DMS53 treated with DMSO at 0.1 percent for 48 hours (cell line): ENCODE measurements around the gene CFAP157.

Source experiments
- DNase-seq: peaks from one replicate; lab custom pipeline; 2025; ENCODE audit not compliant: unreplicated experiment; lab: John Stamatoyannopoulos, UW

Gene CFAP157

DNA sequence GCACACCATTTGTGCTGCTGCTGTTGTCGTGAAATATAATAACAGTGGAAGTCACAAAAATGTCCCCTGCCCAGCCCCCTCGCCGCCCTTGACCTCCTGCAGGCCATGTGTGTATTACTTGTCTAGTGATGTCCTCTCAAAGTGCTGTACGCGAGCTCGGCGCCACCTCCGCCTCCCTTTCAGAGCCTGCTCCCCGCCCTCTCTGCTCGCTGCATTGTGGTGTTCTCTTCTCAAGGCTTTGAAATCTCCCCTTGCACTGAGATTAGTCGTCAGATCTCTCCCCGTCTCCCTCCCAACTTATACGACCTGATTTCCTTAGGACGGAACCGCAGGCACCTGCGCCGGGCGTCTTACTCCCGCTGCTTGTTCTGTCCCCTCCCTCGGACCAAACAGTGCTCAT lies 14.7 kb upstream of the CFAP157 start:
- DNase-seq = no peak

DNA sequence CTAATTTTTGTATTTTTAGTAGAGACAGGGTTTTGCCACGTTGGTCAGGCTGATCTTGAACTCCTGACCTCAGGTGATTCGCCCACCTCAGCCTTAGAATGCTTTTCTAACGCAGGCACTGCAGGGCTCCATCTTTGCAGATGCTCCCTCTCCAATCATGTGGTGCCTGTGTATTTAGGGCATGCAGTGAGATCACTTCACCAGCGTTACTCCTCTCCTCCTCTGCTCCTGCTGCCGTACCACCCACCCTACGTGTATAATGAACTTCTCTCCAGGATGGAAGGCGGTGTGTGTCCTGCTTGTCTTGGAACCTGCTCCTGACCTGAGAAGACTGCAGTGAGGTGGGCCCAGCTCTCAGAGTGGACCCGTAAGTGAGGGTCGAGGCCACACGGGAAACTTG lies 13.6 kb upstream of the CFAP157 start:
- DNase-seq = no peak

DNA sequence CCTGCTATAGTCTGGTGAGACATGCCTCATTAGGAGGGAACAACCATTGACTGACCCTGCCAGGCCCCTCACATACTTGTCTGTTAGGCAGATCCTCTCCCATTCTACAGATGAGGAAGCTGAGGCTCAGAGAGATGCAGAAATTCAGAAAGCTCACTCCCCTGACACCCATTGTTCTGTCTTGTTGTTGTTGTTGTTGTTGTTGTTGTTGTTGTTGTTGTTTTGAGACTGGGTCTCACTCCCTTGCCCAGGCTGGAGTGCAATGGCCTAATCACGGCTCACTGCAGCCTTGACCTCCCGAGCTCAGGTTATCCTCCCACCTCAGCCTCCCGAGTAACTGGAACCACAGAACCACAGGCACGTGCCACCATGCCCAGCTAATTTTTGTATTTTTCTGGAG lies 13.1 kb upstream of the CFAP157 start:
- DNase-seq = no peak

DNA sequence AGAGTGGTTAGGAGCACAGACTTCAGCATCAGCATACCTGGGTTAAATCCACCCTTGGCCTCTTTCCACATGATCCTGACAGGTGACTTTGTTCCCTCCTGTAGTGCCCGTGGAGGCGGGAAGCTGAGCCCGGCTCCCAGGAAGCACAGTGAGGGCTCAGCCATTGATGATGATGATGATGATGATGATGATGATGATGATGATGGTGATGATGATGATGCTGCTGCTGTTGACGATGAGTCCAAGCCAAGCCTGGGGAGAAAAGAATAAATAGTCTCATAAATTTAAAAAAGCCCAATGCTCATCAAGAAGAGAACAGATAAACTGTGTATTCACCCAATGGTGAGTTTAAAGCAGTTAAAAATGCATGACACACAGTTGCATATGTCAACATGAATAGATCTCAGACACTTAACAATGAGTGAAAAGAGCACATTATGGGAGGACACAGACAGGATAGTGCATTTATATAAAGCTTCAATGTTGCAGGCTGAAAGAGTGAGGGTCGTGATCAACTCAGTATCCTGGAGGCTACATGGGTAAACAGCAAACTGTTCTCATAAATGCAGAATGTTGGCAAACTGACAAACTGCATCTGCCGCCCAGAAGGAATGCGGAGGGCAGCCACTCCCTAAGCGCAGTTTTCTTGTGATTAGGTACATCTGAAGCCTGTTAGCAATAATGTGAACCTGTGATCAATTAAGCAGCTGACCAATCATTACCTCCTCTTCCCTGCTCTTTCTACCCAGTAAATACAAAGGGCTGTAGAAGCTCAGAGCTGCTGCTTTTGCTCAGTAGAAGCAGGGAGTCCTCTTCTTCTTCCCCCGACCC lies 11.7 kb upstream of the CFAP157 start:
- no peak for DNase-seq

DNA sequence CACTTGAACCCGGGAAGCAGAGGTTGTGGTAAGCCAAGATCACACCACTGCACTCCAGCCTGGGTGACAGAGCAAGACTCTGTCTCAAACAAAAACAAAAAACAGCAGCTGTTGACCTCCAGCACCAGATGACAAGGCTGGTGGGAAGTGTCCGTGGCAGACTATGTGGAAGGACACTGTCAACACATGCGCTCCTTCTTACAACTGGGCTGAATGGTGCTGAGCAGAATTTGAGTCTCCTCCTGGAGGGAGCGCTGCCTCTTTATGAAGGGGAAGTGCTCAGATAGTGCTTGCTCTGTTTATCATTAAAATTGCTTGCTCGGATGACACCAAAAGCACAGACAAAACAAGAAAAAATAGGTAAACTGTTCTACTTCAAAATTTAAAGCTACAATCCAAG lies 9.2 kb upstream of the CFAP157 start:
- no peak for DNase-seq

DNA sequence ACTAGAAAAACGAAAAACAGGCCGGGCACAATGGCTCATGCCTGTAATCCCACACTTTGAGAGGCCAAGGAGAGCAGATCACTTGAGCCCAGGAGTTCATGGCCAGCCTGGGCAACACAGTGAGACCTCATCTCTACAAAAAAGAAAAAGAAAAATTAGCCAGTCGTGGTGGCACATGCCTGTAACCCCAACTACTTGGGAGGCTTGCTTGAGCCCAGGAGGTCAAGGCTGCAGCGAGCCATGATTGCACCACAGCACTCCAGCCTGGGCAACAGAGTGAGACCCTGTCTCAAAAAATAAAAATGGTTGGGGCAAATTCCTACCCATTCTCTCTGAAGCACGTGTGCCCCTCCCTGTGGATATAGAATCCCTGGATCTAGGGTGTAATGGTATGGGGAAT lies 8.4 kb upstream of the CFAP157 start:
- no peak for DNase-seq

DNA sequence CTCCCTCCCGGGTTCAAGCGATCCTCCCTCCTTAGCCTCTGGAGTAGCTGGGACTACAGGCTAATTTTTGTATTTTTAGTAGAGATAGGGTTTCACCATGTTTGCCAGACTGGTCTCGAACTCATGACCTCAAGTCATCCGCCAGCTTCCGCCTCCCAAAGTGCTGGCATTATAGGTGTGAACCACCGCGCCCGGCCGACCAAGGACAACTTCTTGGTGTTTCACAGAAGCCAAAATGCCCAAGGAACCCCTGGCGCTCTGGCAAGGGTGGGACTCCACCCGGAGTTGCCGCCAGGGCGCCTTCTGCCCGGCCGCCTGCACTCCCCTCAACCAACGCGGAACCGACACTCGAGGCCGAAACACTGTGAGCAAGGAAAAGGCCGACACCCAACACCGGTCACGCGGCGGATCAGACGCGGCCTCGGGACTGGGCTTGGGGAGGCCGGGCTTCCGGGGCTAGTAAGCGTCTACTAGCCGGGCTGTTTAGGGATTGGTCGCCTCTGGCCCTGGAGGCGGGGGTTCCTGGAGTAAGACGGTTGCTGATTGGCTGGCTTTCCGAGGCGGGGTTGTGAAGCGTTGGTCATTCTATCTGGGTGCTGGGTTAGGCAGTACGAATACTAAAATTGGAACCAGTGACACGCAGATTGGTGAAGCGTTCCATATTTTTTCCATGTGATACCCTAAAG lies 7.7 kb upstream of the CFAP157 start:
- DNase-seq = peak; percentile 96

DNA sequence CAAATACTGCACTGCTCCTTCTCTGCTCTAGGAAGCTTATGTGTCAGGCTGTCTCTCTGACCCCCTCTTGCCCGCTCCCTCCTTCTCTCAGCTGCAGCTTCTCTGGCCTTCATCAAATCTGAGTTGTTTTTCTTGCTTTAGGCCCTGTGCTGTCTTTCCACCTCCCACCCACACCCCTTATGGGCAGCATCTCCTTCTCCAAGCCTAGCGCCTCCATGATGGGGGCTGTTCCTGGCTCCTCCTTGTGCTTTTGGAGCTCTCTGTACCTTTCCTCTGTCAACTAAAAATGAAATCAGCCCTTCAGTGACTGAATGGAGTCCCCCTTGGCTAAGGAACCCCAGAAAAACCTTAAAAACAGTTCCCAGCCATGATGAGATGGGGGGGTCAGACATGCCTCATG lies 6.6 kb upstream of the CFAP157 start:
- no peak for DNase-seq

DNA sequence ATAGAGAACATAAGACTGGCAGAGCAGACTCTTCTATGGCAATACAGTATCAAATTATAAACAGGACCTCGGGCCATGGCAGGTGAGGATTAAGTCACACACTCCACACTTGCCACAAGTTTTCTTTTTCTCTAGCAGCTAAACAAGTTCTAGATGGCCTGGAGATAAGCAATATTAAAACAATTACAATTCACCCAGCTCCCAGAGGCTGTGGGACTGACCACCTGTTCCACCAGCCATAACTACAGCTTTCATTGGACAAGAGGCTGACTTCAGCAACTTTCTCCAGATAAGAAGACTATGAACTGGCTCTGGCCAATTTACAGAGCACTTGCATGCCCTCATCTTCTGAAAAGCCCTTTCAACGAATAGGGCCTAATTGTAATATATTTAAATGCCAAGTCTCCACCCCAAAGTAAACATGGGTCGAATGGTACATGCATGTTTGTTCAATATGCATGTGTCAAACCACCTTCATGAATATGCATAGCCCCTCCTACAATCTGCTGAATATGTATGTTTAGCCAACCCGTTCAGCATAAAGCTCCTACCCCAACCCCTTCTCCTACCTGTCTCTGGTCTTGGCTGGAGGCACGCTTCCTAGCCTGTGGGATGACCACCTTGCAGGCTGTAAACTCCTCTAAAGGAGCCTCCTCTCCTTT lies 6.1 kb upstream of the CFAP157 start:
- DNase-seq = no peak

DNA sequence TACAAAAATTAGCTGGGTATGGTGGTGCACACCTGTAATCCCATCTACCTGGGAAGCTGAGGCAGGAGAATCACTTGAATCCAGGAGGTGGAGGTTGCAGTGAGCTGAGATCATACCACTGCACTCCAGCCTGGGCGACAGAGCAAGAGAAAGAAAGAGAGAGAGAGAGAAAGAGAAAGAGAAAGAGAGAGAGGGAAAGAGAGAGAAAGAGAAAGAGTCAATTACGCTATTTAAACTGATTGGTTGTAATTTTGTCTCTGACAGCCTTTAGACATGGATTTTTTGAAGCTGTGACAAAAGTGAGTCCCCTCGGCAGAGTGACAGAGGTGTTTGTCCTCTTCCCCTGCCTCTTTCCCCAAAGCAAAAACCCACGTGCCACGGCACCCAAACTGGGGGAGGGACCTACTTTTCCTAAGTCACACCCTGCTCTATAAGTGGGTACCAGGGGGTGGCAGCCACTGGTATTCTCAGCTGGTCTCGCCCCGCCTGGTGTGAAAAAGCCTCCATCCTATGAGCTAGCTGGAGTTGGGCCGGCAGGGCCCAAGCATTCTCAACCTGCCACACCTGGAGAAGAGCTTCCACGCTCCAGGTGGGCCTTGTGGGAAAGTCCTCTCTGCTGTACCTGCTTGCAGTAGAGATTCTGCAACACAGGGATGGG lies 3.4 kb upstream of the CFAP157 start:
- DNase-seq = no peak

DNA sequence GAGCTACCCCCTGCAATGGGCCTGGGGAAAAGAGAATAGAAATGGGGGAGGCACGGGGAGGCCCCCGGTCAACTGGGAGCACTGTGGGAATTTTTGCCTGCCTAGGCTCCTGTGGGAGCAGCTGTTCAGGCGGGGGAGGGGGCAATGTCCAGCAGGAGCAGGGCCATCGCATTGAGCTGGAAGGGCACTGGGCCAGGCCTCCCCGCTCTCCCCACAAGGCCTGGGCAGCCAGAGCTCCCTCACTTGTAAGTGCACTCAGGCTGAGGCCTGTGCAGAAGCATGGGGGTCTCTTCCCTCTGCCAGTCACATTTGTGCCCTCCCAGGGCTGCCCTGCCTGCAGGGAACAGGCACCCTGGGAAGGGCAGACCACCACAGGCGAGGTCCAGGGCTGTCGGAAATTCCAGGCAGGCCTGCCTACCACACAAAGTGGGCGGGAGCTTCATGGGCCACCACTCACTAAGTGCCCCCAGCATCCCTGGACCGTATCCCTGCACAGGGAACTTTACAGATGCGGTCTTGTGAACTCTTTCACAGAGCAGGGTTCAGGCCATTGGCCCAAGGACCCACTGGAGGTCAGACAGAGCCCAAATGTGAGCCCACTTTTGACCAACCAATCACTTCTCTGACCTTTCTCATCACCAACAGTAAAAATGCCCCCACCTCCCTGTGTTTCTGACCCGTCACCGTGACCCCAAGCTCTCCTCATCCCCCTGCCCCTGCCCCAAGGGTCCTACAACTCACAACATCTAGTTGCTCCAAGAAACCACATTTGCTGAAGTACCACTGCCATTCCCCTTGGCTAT lies 1.0 kb upstream of the CFAP157 start:
- DNase-seq = no peak

DNA sequence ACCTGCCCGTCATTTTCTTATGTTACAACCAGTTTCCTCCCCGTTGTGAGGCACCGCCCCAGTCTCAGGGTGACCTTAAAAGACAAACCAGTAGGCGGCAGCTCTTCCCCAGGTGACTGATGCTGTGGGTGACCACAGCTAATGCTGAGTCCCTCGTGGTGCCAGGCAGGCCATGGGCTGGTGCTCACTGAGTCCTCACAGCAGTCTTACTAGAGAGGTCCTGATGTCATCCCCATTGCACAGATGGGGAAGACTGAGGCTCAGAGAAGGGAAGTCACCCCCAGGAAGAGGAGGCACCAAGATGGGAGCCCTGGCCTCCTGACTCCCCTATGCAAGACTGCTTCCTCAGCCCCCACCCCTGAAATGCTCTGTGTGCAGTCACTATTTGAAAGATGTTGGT lies 978 bp downstream of the CFAP157 start:
- peak; percentile 41 for DNase-seq

DNA sequence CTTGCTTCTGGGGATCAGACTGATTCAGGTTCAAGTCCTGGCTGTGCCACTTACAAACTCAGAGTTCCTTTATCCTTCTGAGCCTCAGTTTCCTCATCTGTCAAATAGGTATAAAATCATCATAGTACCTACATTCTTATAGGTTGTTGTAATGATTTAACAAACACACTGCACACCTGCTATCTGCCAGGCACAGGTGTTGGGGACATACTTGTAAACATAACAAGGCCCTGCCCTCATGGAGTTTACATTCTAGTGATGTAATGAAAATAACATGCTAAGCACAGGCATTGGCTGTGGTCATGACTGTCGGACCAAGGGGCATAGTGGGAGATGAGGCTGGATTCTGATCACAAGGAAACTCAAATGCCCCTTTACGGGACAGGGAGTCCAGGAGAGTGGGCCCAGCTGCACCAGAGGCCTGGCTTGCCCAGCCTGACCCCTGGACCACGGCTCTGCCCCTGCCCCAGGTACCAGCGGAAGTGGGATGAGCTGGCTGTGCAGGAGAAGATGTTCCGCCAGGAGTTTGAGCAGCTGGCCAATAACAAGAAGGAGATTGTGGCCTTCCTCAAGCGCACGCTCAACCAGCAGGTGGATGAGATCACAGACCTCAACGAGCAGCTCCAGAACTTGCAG lies 2.3 kb downstream of the CFAP157 start:
- DNase-seq = no peak

DNA sequence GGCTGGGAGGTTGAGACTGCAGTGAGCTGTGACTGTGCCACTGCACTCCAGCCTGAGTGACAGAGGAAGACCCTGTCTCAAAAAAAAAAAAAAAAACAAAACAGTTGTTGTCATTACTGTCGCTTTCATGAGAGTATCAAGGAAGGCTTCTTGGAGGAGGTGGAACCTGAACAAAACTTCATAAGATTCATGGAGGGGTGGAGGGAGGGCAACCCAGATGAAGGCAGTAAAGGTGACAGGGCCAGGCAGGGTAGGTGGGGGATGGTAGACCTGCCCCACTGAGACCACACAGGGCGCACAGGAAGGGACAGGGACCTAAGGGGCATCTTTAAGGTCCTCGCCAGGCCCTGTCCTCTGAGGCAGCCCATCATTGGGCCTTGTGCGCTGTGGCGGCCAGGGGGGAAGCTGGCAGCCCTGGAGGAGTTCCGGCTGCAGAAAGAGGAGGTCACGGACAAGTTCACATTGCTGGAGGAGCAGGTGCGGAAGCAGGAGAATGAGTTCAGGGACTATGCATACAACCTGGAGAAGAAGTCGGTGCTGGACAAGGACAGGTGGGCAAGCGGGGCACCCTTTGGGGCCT lies 3.5 kb downstream of the CFAP157 start:
- DNase-seq = no peak

DNA sequence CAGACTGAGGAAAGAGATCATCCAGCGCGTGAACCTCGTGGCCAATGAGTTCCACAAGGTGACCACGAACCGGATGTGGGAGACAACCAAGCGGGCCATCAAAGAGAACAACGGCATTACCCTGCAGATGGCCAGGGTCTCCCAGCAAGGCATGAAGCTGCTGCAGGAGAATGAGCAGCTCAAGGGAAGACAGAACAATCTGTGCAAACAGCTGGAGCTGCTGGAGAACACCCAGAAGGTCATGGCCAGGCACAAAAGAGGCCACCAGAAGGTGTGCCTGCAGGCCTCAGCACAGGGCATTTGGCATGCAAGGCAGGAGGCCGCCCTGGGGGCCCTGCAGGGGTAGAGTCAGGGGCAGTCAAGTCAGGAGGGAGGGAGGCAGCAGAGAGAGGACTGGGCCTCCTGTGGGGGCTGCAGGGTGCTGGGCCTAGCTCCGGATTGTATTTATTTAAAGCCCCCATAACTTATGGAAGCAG lies 4.5 kb downstream of the CFAP157 start:
- DNase-seq = no peak

DNA sequence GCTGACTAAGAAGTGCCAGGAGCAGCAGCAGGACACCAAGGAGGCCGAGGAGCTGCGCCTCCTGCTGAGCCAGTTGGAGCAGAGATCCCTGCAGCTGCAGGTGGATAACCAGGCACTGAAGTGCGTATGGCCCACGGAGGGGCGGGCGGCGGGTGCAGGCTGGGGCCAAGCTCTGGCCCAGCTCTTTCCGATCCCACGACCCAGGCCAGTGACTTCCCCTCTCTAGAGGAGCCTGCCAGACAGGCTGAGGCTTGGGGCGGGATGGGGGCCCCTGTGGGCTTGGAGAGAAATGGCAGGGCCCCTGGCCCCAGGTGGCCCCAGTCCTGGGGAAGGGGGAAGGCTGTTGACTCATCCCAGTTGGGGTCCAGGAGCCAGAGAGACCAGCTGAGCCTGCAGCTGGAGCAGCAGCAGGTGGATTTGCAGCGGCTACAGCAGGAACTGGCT lies 5.1 kb downstream of the CFAP157 start:
- no peak for DNase-seq

DNA sequence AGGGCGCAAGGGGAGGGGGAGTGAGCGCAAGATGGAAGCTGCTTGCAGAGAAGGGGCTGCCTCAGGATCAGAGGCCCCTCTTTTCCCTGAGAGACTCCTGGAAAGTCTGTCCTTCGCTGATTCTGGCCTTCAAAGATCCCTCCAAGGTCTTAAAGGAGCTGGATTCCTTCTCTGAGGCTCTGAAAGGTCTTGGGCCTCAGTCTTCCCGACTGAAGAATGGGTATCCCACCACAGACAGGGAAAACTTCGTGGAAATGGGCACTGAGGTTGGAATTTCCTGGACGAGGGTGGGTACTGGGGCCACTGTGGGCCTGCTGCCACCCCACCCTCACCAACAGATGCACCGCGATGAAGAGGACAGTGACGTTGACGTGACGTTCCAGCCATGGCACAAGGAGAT lies 5.6 kb downstream of the CFAP157 start:
- no peak for DNase-seq

DNA sequence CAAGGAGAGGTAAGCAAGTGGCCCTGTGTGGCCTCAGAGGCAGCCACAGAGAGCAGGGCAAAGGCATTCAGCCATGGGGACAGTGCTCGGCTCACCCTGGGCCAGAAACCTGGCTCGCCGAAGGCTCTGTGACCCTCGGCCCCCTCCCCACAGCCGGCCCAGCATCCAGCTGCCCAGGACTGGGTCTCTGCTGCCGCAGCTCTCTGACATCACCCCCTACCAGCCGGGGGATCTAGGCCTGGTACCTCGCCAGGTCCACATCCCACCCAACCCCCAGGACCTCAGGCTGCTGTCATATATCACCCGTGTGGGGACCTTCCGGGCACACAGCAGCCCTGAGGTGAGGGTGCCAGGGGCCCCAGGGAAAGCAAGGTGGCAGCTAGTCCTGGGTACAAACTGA lies 6.1 kb downstream of the CFAP157 start:
- DNase-seq = no peak

DNA sequence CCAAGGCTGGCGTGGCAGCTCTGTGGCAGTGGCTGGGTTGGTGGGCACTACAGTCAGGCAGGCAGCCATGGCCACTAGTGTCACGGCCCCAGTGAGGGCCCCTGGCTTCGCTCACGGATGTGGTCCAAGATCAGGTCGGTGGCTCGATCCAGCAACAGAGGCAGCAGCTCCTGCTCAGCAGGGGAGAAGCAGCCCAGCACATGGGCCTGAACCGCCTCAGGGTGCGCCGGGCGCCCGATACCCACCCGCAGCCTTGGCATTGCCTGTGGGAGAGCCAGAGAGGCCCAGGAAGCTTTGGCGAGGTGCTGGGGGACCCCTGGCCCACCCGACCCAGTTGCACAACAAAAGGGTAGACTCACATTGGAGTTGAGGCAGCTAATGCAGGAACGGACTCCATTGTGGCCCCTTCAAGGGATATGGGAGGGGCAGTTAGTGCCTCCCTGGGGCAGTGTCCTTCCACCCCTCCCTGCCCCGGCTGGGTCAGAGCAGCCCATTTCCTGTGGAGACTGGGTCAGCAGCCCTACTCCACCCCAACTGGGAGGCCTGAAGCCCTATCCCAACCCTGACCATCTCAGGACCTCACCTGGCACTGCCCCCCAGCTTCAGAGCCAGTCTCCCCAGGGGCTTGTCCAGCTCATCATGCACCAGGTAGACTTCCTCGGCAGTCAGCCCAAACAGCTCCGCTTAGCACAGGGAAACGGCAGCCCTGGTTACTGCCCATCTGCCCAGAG lies 7.4 kb downstream of the CFAP157 start:
- DNase-seq = no peak
